HG03139 (cell line): ENCODE results near the gene CLDN2.
A peak's percentile ranks its signal among the peaks of the same experiment; 100 is the strongest.
"Not testable (repeated sequence)": the region's sequence is repeated elsewhere in the genome, so short reads cannot be mapped to it uniquely, and the experiment has no call there.

Experiments used
- ATAC-seq: cut with Tn5 transposase; IDR thresholded peaks from one replicate; pipeline ENCODE4 v1.9.1; 2021; ENCODE audit not compliant: unreplicated experiment

CLDN2 gene

GRCh38 chrX:106919932-106920452 is at the start of gene CLDN2:
TSS of gene CLDN2 (plus strand) at chrX:106920402. CDS start at chrX:106928229, 7,827 bp downstream.
- ATAC-seq: no peak

- ATAC-seq: not testable (repeated sequence)
Observed at GRCh38 chrX:106872796-106873195, 47.4 kb upstream of the CLDN2 start.

DNA sequence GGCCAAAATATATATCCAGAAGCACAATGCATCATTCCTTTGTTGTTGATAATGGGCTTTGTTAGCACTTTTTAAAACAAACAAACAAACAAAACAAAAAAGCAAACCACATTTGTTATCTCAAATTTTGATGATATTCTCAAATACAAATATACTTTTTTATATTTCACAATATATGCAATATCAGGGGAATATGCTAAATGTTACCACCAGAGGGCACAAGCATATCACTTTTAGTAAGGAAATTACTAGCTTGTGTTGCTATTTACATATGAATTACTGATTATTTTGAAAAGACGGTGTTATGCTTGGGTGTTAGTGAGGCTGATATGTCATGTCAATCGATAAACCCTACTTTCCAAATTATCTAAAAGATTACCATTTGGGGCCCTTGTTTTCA is 46.1 kb upstream of the CLDN2 start:
- ATAC-seq: no peak

DNA sequence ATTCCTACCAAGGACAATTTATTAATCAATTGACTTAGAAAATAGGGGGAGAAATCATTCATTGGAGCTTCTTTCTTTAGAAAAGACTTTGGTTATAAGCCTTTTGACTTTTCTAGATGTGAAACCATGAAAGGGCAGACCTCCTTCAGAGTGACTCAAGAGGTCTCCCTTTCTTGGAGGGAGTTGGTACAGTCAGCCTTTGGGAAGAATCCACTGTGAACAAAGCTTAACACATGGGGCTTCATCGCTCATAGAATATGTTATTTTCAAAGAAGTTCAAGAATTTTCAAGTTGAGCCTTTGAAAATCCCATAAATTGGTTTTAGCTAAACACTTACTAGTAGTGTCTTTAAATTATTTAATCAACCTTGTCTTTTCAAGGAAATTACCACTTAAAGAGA is 45.1 kb upstream of the CLDN2 start:
- no peak for ATAC-seq

DNA sequence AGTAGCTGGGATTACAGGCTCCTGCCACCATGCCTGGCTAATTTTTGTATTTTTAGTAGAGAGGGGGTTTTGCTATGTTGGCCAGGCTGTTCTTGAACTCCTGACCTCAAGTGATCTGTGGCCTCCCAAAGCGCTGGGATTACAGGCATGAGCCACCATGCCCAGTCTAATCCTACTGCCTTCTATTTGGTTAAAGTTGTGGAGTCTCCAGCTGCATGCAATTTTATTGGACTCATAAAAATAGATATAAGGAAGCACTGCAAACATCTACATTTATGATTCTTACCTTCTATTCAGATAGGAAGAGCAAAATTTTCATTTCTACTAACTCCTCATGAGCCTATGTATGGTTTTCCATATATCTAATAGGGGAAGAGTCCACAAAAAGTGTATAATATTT is 30.7 kb upstream of the CLDN2 start:
- no peak for ATAC-seq

- ATAC-seq: no peak
Observed at GRCh38 chrX:106891762-106892460, 28.3 kb upstream of the CLDN2 start.

- ATAC-seq: peak; percentile 67
Observed at GRCh38 chrX:106894392-106894909, 25.8 kb upstream of the CLDN2 start.

- ATAC-seq: no peak
Observed at GRCh38 chrX:106894978-106895452, 25.2 kb upstream of the CLDN2 start.

DNA sequence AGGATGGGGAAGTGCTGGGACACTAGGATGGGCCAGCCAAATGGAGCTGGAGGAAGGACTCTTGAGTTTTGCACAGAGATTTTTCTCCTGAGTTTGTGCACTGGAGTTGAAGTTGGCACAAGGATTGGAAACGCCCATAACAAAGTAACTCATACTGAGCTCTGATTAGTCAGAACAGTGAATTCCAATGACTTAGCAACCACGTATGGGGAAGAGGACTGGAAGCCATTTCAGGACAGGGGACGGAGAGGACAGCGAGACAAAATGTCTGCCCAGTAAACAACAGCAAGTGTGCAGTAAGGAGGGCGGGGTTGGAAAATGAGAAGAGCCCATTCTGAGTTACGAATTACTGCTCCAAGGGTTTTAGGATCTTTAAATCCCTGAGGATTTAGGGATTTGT is 22.9 kb upstream of the CLDN2 start:
- ATAC-seq: no peak

DNA sequence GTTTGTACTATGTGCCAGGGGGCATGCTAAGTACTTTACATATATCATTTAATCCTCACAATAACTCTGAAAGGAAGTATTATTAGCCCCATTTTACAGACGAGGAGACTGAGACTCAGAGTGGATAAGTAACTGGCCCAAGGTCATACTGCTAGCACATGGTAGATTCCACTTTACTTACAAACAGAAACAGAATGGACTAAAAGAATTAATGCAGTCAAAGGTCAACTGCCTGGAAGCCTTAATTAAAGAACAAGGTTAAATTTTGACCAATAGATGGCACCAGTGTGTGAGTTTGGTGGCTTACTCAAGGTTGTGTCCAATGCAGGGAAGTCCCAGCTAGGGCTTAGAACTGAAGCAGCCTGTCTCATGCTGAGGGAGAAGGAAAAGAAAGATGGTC is 21.7 kb upstream of the CLDN2 start:
- ATAC-seq: peak; percentile 66

DNA sequence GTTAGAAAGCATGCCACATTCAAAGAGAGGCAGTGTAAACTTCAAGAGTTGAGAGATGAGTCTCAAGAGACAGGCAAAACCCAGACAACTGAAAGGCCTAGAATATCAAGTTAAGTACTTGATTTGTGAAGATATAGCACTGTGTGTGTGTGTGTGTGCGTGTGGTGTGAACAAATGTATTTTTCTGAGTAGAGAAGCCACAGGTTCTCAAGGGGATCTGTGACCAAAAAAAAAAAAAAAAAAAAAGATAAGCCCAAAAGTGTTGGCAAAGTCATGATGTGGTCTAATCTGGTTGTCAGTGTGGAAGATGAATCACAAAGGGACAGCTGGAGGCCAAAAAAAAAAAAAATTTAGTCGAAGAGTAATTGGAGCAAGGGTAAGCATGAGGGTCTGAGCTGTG is 20.9 kb upstream of the CLDN2 start:
- no peak for ATAC-seq

- no peak for ATAC-seq
Observed at GRCh38 chrX:106899841-106900240, 20.4 kb upstream of the CLDN2 start.

DNA sequence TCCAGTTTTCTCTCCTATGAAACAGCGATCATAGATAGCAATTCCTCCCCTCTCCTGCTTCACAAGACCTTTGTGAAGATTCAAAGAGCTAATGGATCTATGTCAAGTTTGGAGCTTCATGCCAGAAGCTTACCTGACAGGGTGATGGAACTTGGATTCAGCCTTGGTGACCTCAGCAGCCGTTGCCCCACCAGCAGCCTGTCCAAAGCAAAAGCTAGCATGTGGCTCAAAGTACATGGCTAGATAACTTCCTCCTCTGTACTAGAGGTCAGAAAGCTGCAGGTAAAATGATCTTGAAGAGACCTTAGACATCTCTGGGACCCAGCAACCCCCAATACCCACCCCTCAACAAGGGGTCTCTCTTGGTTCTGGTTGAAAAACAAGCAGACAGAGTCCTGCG is 18.9 kb upstream of the CLDN2 start:
- no peak for ATAC-seq

- no peak for ATAC-seq
Observed at GRCh38 chrX:106901781-106902219, 18.4 kb upstream of the CLDN2 start.

- ATAC-seq: no peak
Observed at GRCh38 chrX:106902684-106903083, 17.5 kb upstream of the CLDN2 start.

- ATAC-seq: no peak
Observed at GRCh38 chrX:106903291-106903824, 16.8 kb upstream of the CLDN2 start, which contains the start of gene RIPPLY1. TSS of gene RIPPLY1 (minus strand) at chrX:106903341. CDS start at chrX:106903287, 54 bp downstream.

- ATAC-seq: no peak
Observed at GRCh38 chrX:106903856-106904528, 16.2 kb upstream of the CLDN2 start.

GRCh38 chrX:106905064-106905708 is 15.0 kb upstream of the CLDN2 start:
- ATAC-seq: no peak

DNA sequence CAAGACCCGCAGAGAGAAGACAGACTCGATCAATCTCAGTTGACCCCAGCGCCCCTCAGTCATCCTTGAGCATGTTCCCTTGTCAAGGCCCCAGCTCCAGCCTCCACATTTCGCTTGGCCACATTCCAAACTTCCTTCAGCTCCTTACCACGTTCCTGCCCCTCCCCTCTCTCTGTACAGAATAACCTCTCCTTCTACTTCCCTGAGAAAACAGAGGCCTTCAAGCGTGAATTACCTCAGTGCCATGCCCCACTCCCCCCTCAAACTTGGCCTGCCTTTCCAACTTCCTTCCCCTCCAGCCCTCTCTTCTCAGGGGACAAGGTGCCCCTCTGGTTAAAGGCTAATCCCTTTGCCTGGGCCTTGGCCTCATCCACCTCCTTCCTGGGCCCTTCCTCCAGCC is 13.8 kb upstream of the CLDN2 start:
- no peak for ATAC-seq

GRCh38 chrX:106912864-106913263 is 7.3 kb upstream of the CLDN2 start:
- no peak for ATAC-seq

- ATAC-seq: no peak
Observed at GRCh38 chrX:106917830-106918500, 2.2 kb upstream of the CLDN2 start.
